22Rv1 (cell line): ENCODE data around the gene ANLN.

Experiments
- H3K27ac ChIP-seq: fragments of 450-650 bp; 2 replicates; pipeline ENCODE4 v1.5.1; 2017
- CTCF ChIP-seq: fragments of 450-650 bp; IDR thresholded peaks from 2 replicates; pipeline ENCODE4 v1.5.1; 2017; ENCODE audit warnings: mild to moderate bottlenecking
- ZFX ChIP-seq: fragments of 450-650 bp; IDR thresholded peaks from 2 replicates; pipeline ENCODE4 v1.6.1; 2017; ENCODE audit warnings: antibody characterized with exemption, borderline replicate concordance

ANLN gene

DNA sequence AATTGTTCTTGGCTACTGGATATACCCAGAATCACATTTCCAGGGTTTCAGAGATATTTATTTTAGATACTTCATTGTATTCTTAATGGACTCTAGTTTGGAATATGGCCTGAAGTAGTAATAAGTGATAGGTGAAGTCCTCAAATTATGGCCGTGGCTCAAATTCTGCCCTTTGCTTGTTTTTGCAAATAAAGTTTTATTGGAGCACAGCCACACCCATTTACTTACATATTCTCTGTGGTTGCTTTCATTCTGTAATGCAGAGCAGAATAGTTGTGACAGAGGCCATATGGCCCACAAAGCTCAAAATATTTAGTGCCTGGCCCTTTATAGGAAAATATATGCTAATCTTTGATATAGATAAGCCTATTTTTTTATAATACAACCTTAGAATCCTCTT lies 19.5 kb downstream of the ANLN start:
- TF ChIP-seq ZFX (no peak), CTCF (no peak)
- H3K27ac ChIP-seq = peak overlapping the region; percentile 46

- no peak overlapping the region for H3K27ac ChIP-seq
- TF ChIP-seq CTCF = no peak
- no peak for TF ChIP-seq ZFX
These were observed 25.5 kb downstream of the ANLN start for GRCh38 chr7:36415144-36415543.

DNA sequence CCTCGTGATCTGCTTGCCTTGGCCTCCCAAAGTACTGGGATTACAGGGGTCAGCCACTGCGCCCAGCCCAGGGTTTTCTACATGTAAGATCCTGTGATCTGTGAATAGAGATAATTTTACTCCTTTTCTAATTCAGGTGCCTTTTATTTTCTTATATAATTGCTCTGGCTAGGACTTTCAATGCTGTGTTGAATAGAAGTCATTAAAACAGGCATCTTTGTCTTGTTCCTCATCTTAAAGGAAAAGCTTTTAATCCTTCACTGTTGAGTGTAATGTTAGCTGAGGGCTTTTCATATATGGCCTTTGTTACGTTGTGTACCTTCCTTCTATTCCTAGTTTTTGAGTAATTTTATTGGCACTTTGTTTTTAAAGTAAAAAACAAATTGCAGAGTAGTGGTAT lies 26.6 kb downstream of the ANLN start:
- no peak overlapping the region for H3K27ac ChIP-seq
- TF ChIP-seq ZFX = no peak
- TF ChIP-seq CTCF = no peak

- TF ChIP-seq CTCF = no peak
- H3K27ac ChIP-seq = no peak overlapping the region
These were observed 30.6 kb downstream of the ANLN start for GRCh38 chr7:36420307-36420706.

DNA sequence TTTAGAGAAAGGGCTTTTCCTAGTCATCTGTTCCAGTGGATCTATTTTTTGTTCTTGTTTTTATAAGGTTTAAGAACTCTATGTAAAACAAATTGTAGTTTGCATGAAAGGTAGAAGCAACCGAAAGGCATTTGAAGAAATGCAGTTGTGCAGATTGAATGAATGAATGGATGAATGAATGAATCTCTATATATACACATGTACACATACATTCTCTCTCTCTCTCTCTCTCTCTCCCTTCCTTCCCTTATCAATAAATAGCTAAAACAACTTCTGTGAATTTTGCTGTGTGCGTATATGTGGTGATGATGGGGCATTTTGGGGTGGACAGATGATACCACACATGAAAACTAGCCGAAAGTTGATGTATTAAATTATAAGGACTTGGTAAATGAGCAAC lies 32.4 kb downstream of the ANLN start:
- no peak overlapping the region for H3K27ac ChIP-seq
- TF ChIP-seq ZFX = no peak
- no peak for TF ChIP-seq CTCF

GRCh38 chr7:36423633-36424032 lies 34.0 kb downstream of the ANLN start:
- TF ChIP-seq CTCF = no peak
- TF ChIP-seq ZFX = no peak
- H3K27ac ChIP-seq = no peak overlapping the region

DNA sequence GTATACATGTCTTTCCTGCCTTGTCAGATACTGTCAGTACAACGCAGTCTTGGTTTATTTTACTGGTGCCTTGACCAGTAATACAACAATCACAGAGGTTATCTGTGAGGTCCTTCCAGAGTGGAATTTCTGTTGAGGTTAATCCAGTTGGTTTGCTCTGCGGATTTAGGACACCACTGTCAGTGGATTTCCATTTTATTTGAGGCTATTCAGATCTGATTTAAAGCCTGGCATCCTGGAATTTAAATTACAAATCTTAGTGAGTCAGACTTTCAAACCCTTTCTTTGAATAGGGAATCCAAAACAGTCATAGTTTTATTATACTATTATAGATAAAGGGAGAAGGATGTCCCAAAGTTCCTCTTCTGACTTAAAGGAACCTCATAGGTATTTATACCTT lies 40.5 kb downstream of the ANLN start:
- TF ChIP-seq CTCF = no peak
- TF ChIP-seq ZFX = no peak
- H3K27ac ChIP-seq = no peak overlapping the region
